ENCODE measurements around the gene OPCML.

OPCML gene

GRCh38 chr11:133181066-133181465 is 351.2 kb downstream of the OPCML start:
- H3K36me3 ChIP-seq (replicated peaks): no peaks in the 10 kb centered on the region
- H3K4me3 ChIP-seq (ENCODE audit: low read depth, low read length): no peak overlapping the region
- no peak overlapping the region for H3K27ac ChIP-seq
- TF ChIP-seq CTCF (IDR thresholded peaks at IDR 0.05; ENCODE audit: low read depth, low read length, missing control alignments): no peak
- no peak for DNase-seq
- in situ Hi-C loops (cut with HindIII; ENCODE audit: low pct_ligation_motif_present, low sequenced_read_pairs): no loop called here
- H3K27me3 ChIP-seq (replicated peaks): no peaks in the 10 kb centered on the region

GRCh38 chr11:133180201-133180600 is 352.1 kb downstream of the OPCML start:
- in situ Hi-C loops (cut with HindIII; ENCODE audit: low pct_ligation_motif_present, low sequenced_read_pairs): no loop called here
- no peak for TF ChIP-seq CTCF (IDR thresholded peaks at IDR 0.05; ENCODE audit: low read depth, low read length, missing control alignments)
- Histone ChIP-seq H3K27ac (no peak overlapping the region), H3K36me3 (replicated peaks) (no peaks in the 10 kb centered on the region), H3K27me3 (replicated peaks) (no peaks in the 10 kb centered on the region), H3K4me3 (ENCODE audit: low read depth, low read length) (no peak overlapping the region)
- no peak for DNase-seq

- H3K27ac ChIP-seq: no peak overlapping the region
- in situ Hi-C loops (cut with HindIII; ENCODE audit: low pct_ligation_motif_present, low sequenced_read_pairs): no loop called here
- no peaks in the 10 kb centered on the region for H3K36me3 ChIP-seq (replicated peaks)
- no peak overlapping the region for H3K4me3 ChIP-seq (ENCODE audit: low read depth, low read length)
- H3K27me3 ChIP-seq (replicated peaks): no peaks in the 10 kb centered on the region
- DNase-seq: no peak
- no peak for TF ChIP-seq CTCF (IDR thresholded peaks at IDR 0.05; ENCODE audit: low read depth, low read length, missing control alignments)
These were observed 355.6 kb downstream of the OPCML start for GRCh38 chr11:133176748-133177147.

- Histone ChIP-seq H3K27me3 (replicated peaks) (no peaks in the 10 kb centered on the region), H3K27ac (no peak overlapping the region), H3K36me3 (replicated peaks) (no peaks in the 10 kb centered on the region), H3K4me3 (ENCODE audit: low read depth, low read length) (no peak overlapping the region)
- DNase-seq: no peak
- no peak for TF ChIP-seq CTCF (IDR thresholded peaks at IDR 0.05; ENCODE audit: low read depth, low read length, missing control alignments)
- in situ Hi-C loops (cut with HindIII; ENCODE audit: low pct_ligation_motif_present, low sequenced_read_pairs): no loop called here
These were observed 357.2 kb downstream of the OPCML start for GRCh38 chr11:133175103-133175502.

- TF ChIP-seq CTCF (IDR thresholded peaks at IDR 0.05; ENCODE audit: low read depth, low read length, missing control alignments): no peak
- DNase-seq: no peak
- Histone ChIP-seq H3K27ac (no peak overlapping the region), H3K36me3 (replicated peaks) (no peaks in the 10 kb centered on the region), H3K4me3 (ENCODE audit: low read depth, low read length) (no peak overlapping the region), H3K27me3 (replicated peaks) (no peaks in the 10 kb centered on the region)
- in situ Hi-C loops (cut with HindIII; ENCODE audit: low pct_ligation_motif_present, low sequenced_read_pairs): no loop called here
These were observed 358.4 kb downstream of the OPCML start for GRCh38 chr11:133173810-133174412.

GRCh38 chr11:133172349-133172748 is 360.0 kb downstream of the OPCML start:
- Histone ChIP-seq H3K27ac (no peak overlapping the region), H3K36me3 (replicated peaks) (no peaks in the 10 kb centered on the region), H3K4me3 (ENCODE audit: low read depth, low read length) (no peak overlapping the region), H3K27me3 (replicated peaks) (no peaks in the 10 kb centered on the region)
- in situ Hi-C loops (cut with HindIII; ENCODE audit: low pct_ligation_motif_present, low sequenced_read_pairs): no loop called here
- TF ChIP-seq CTCF (IDR thresholded peaks at IDR 0.05; ENCODE audit: low read depth, low read length, missing control alignments): no peak
- no peak for DNase-seq
